Stimulated activated CD4-positive, alpha-beta T cell treated with anti-CD3 and anti-CD28 coated beads, Interleukin-4, amount 100 ng/mL, for 1 hour (primary cell): Measurements from ENCODE around the gene CDC42EP3.

ENCODE experiments used
- DNase-seq: peaks from one replicate; pipeline ENCODE4 v3.0.0-alpha.2; 2020

CDC42EP3 gene

GRCh38 chr2:37654419-37654818 lies 17.0 kb downstream of the CDC42EP3 start:
- no peak for DNase-seq

GRCh38 chr2:37653805-37654378 lies 17.6 kb downstream of the CDC42EP3 start:
- no peak for DNase-seq

- DNase-seq: no peak
Measured at GRCh38 chr2:37653093-37653492, 18.3 kb downstream of the CDC42EP3 start.

GRCh38 chr2:37652199-37652640 lies 19.2 kb downstream of the CDC42EP3 start:
- DNase-seq: no peak

GRCh38 chr2:37650548-37651093 lies 20.8 kb downstream of the CDC42EP3 start:
- DNase-seq: no peak

GRCh38 chr2:37649518-37649917 lies 21.9 kb downstream of the CDC42EP3 start:
- no peak for DNase-seq

- DNase-seq: peak; percentile 27
Measured at GRCh38 chr2:37648331-37649011, 23.0 kb downstream of the CDC42EP3 start.

- no peak for DNase-seq
Measured at GRCh38 chr2:37647971-37648330, 23.5 kb downstream of the CDC42EP3 start.

- no peak for DNase-seq
Measured at GRCh38 chr2:37645836-37646235, 25.6 kb downstream of the CDC42EP3 start.

GRCh38 chr2:37645362-37645761 lies 26.1 kb downstream of the CDC42EP3 start:
- DNase-seq: no peak

- no peak for DNase-seq
Measured at GRCh38 chr2:37644191-37644590, 27.3 kb downstream of the CDC42EP3 start.

GRCh38 chr2:37643730-37644078 lies 27.7 kb downstream of the CDC42EP3 start:
- DNase-seq: no peak

- DNase-seq: no peak
Measured at GRCh38 chr2:37642907-37643729, 28.3 kb downstream of the CDC42EP3 start.

- DNase-seq: no peak
Measured at GRCh38 chr2:37641582-37642171, 29.8 kb downstream of the CDC42EP3 start.

GRCh38 chr2:37639631-37640030 lies 31.8 kb downstream of the CDC42EP3 start:
- no peak for DNase-seq

GRCh38 chr2:37638973-37639372 lies 32.5 kb downstream of the CDC42EP3 start:
- DNase-seq: no peak

GRCh38 chr2:37637985-37638384 lies 33.5 kb downstream of the CDC42EP3 start:
- no peak for DNase-seq

GRCh38 chr2:37637190-37637860 lies 34.1 kb downstream of the CDC42EP3 start:
- no peak for DNase-seq

- no peak for DNase-seq
Measured at GRCh38 chr2:37636381-37637066, 34.9 kb downstream of the CDC42EP3 start.

- peak; percentile 56 for DNase-seq
Measured at GRCh38 chr2:37635504-37636380, 35.7 kb downstream of the CDC42EP3 start.

- DNase-seq: peak; percentile 22
Measured at GRCh38 chr2:37634914-37635503, 36.4 kb downstream of the CDC42EP3 start.
